Measurements from ENCODE around the gene CLSTN3. TPM values are rescaled to one million over a fixed set of nuclear protein-coding genes. Genes with fewer than 3 reads are reported as not detected.
"Not testable (repeated sequence)": the region's sequence is repeated elsewhere in the genome, so short reads cannot be mapped to it uniquely, and the experiment has no call there.

Gene CLSTN3
- total RNA-seq, 1 donor from 2014 or later, result 86.5 TPM

GRCh38 chr12:7180685-7181084 lies 50.5 kb downstream of the CLSTN3 start:
- intact Hi-C loops (cut with micrococcal nuclease), result no loop called here

DNA sequence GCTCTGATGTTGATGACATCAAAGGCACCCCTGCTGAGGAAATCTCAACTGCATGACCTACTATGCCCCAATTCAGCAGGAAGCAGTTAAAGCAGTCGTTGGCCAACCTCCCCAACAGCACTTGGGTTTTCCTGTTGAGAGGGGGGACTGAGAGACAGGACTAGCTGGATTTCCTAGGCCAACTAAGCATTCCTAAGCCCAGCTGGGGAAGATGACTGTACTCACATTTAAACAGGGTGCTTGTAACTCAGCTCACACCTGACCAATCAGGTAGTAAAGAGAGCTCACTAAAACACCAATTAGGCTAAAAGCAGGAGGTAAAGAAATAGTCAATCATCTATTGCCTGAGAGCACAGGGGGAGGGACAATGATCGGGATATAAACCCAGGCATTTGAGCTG lies 55.9 kb downstream of the CLSTN3 start:
- intact Hi-C loops (cut with micrococcal nuclease), result not testable (repeated sequence)

GRCh38 chr12:7188562-7189397 lies 58.6 kb downstream of the CLSTN3 start:
- intact Hi-C loops (cut with micrococcal nuclease), result loop anchor here (1.0 to 2.0 kb wide), 14 partner anchors 46 to 1055 kb away; partner anchors contain the start of genes CDCA3, CLSTN3, COPS7A and EMG1

DNA sequence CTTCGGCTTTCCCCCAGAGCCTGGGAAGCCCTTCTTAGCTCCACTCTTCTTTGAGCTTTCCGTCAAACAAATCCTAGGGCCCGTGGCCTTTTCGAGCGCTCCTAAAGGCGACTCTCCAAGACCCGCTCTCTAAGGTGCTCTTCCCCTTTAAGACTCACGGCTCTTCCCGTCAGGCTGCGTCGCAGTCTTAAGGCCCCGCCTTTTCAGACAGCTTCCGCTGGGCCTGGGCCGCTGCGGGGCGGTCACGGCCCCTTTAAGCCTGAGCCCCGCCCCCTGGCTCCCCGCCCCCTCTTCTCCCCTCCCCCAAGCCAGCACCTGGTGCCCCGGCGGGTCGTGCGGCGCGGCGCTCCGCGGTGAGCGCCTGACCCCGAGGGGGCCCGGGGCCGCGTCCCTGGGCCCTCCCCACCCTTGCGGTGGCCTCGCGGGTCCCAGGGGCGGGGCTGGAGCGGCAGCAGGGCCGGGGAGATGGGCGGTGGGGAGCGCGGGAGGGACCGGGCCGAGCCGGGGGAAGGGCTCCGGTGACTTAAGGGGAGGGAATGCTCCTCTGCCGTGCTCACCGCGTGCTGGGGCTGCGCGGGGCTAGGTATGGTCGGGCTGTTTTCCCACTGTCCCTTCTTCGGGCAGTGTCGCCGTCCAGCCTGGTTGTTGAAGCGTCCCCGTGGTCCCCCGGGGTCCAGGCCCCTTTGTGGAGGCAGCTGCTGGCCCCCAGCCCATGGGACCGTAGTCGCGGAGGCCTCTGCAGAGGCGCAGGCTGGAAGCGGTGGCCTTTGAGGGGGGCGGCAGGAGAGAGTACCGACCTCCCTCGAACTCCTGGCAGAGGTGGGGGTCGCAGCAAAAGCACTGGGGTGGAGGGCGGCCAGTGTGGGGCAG lies 59.5 kb downstream of the CLSTN3 start, which contains the start of gene PEX5:
PEX5 (plus strand) TSS at position 289 of the 870 bp plus-strand sequence. CDS start 692 bp downstream, outside the sequence.
- intact Hi-C loops (cut with micrococcal nuclease), result loop anchor here (1.0 to 2.0 kb wide), 9 partner anchors 171 to 1054 kb away; partner anchors contain the start of genes CDCA3, COPS7A, EMG1 and LPCAT3

- intact Hi-C loops (cut with micrococcal nuclease), result no loop called here
Observed at GRCh38 chr12:7190268-7191055, 60.3 kb downstream of the CLSTN3 start.

DNA sequence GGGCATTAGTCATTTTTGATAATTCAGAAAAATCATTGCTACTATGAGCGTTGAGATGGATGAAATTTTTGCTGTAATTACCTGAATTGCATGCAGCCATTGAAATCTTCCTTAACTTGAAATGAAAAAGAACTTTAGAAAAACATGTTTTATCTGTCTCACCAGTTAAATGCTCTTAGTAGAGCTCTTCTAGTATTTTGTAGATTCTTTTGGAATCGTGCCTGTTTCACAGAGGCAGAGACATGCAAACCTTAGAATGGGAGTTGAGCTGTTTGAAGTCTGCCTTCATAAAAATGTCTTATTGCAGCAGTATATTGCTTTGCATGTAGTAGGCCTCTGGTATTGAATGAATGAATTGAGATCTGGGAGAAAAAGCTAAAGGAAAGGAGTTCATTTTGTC lies 63.5 kb downstream of the CLSTN3 start:
- intact Hi-C loops (cut with micrococcal nuclease), result no loop called here

DNA sequence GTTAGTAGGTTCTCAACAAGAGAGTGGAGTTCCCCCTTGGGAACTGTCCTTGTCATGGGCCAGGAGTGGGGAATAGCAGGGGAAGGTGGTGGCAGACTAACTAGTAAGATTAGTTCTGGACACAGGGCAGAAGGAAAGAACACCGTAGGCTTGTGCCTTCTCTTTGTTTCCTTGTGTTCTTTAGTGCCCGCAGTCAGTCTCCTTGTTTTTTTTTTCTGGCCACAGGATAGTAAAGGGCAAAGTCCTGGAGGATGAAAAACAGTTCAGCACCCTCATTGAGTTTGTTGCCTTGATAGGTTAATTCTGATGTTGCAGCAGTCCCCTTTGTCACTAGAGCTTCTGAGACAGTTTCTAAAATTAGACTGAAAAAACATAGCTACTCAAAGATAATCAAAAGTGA lies 67.7 kb downstream of the CLSTN3 start:
- intact Hi-C loops (cut with micrococcal nuclease), result no loop called here

- intact Hi-C loops (cut with micrococcal nuclease), result no loop called here
Observed at GRCh38 chr12:7203109-7203508, 72.9 kb downstream of the CLSTN3 start.

GRCh38 chr12:7205091-7205490 lies 74.9 kb downstream of the CLSTN3 start:
- intact Hi-C loops (cut with micrococcal nuclease), result no loop called here

- intact Hi-C loops (cut with micrococcal nuclease), result no loop called here
Observed at GRCh38 chr12:7206691-7207090, 76.5 kb downstream of the CLSTN3 start.

DNA sequence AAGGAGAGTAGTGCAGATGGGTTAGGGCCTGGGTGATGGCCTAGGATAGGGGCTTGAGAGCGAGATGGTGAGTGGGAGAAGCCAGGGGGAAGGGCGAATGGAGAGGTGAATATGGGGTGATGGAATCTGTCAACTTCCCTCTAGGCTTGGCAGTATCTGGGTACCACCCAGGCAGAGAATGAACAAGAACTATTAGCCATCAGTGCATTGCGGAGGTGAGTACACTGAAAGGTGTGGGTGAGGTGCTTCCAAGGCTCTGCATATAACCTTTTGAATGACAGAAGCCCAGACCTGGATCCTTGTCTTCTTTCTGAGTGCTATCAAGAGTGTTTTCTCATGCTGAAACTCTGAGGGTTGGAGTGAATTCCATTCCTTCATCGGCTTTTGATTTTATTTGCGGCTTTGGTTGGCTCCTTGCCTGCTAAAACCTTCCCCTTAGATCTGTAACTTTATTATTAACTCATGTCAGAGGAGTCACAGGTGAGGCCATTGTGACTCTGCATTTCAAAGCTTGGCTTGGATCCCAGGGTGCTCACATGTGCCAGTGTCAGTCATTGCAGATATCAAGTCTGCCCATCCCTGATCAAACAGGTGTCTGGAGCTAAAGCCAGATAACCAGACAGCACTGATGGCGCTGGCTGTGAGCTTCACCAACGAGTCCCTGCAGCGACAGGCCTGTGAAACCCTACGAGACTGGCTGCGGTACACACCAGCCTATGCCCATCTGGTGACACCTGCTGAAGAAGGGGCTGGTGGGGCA lies 77.9 kb downstream of the CLSTN3 start:
- intact Hi-C loops (cut with micrococcal nuclease), result no loop called here

Other genes with a start within 250 kb of the CLSTN3 start
- gene LRRC23, start 225.5 kb upstream of the CLSTN3 start, total RNA-seq, result 5.7 and 6.9 TPM in 2 replicates
- 126 and 128 TPM in 2 replicates for gene ENO2, start 215.8 kb upstream of the CLSTN3 start, total RNA-seq
- gene ATN1, start 202.4 kb upstream of the CLSTN3 start, total RNA-seq, result 42.9 and 44.1 TPM in 2 replicates
- not detected in 2 replicates for gene RNU7-1, start 186.6 kb upstream of the CLSTN3 start, total RNA-seq
- gene C12orf57, start 186.3 kb upstream of the CLSTN3 start, total RNA-seq, result 126 and 140 TPM in 2 replicates
- gene PTPN6, start 179.0 kb upstream of the CLSTN3 start, total RNA-seq, result 189 and 193 TPM in 2 replicates
- gene PHB2, start 159.7 kb upstream of the CLSTN3 start, total RNA-seq, result 208 and 209 TPM in 2 replicates
- gene EMG1, start 159.5 kb upstream of the CLSTN3 start, total RNA-seq, result 65.5 and 71.1 TPM in 2 replicates
- gene LPCAT3, start 111.9 kb upstream of the CLSTN3 start, total RNA-seq, result 37.4 and 40.3 TPM in 2 replicates
- gene C1S, start 69.7 kb upstream of the CLSTN3 start, total RNA-seq, result 1.7 and 2.7 TPM in 2 replicates
- gene C1R, start 37.9 kb upstream of the CLSTN3 start, total RNA-seq, result 3.1 and 3.3 TPM in 2 replicates
- 33.3 and 33.7 TPM in 2 replicates for gene C1RL, start 21.2 kb upstream of the CLSTN3 start, total RNA-seq
- gene RBP5, start 1.5 kb upstream of the CLSTN3 start, total RNA-seq, result 0.27 TPM in 1 of 2 replicates, not detected in the other
- gene PEX5, start 59.3 kb downstream of the CLSTN3 start, total RNA-seq, result 21.7 and 24.5 TPM in 2 replicates
- gene ACSM4, start 173.7 kb downstream of the CLSTN3 start, total RNA-seq, result not detected in 2 replicates

Measured in T-helper 1 cell treated with Interleukin-12 subunit alpha and Interleukin-12 subunit beta and Interleukin-4 antibody, amounts not matched to agents 30 ng/mL and 1 ng/mL, for 36 hours (primary cell).